K562 (cell line): ENCODE measurements around the gene TCHP.

Source experiments
- ARID2 ChIP-seq: fragments of 450-650 bp; IDR thresholded peaks from 2 replicates; pipeline ENCODE4 v1.6.1; 2017; ENCODE audit warnings: antibody characterized with exemption, mild to moderate bottlenecking
- CTCF ChIP-seq, 3 experiments: IDR thresholded peaks in 2 of 3; conservative IDR thresholded peaks in 1 of 3; 2 replicates each; pipeline ENCODE4 v1.5.1; 2011 to 2012; ENCODE audit warnings: low read length in 3 of 3, mild to moderate bottlenecking in 3 of 3, control low read depth in 2 of 3, improper control_type of control experiment in 1 of 3, inconsistent platforms in 1 of 3, low read depth in 1 of 3, mixed read lengths in 1 of 3, moderate library complexity in 1 of 3; ENCODE audit not compliant: insufficient read depth in 2 of 3
- HEY1 ChIP-seq: fragments of 250-450 bp; sonication (Bioruptor Pico); IDR thresholded peaks from 2 replicates; pipeline ENCODE4 v1.5.0; 2020; ENCODE audit warnings: mild to moderate bottlenecking, moderate library complexity, borderline replicate concordance
- MAX ChIP-seq: sonication (generic); formaldehyde crosslinking; IDR thresholded peaks from 2 replicates; pipeline ENCODE4 v1.9.0; 2022; ENCODE audit warnings: mild to moderate bottlenecking, missing genetic modification reagents
- PML ChIP-seq: IDR thresholded peaks from 2 replicates; pipeline ENCODE4 v1.6.1; 2012; ENCODE audit warnings: low read length, inconsistent platforms
- POLR2A ChIP-seq: fragments of 450-650 bp; conservative IDR thresholded peaks from 2 replicates; pipeline ENCODE4 v1.6.1; 2016
- RCOR1 ChIP-seq, 2 experiments: IDR thresholded peaks; 2 replicates each; pipeline ENCODE4 v1.6.1; 2012; ENCODE audit warnings: low read depth in 2 of 2, low read length in 2 of 2, borderline replicate concordance in 1 of 2, improper control_type of control experiment in 1 of 2
- SIN3A ChIP-seq, 2 experiments: fragments of 150-350 bp in 1 of 2; IDR thresholded peaks; 2 replicates each; pipeline ENCODE4 v1.6.1; 2011 to 2016; ENCODE audit warnings: borderline replicate concordance in 2 of 2, low read depth in 2 of 2, low read length in 2 of 2, mild to moderate bottlenecking in 2 of 2, moderate library complexity in 2 of 2; ENCODE audit not compliant: control insufficient read depth in 1 of 2
- TAF1 ChIP-seq: IDR thresholded peaks from 2 replicates; pipeline ENCODE4 v1.6.1; 2011; ENCODE audit warnings: mild to moderate bottlenecking, low read length, moderate library complexity; ENCODE audit not compliant: insufficient read depth, control insufficient read depth, severe bottlenecking; ENCODE audit errors: extremely low read depth
- TBP ChIP-seq: optimal IDR thresholded peaks from 2 replicates; pipeline ENCODE3; 2011; ENCODE audit warnings: low read depth, low read length, improper control_type of control experiment
- YY1 ChIP-seq, 3 experiments: IDR thresholded peaks; 2 replicates each; pipeline ENCODE4 v1.6.1; 2011; ENCODE audit warnings: low read length in 2 of 3, mild to moderate bottlenecking in 2 of 3, moderate library complexity in 2 of 3, borderline replicate concordance in 1 of 3, control low read depth in 1 of 3, low read depth in 1 of 3; ENCODE audit not compliant: insufficient read depth in 3 of 3, insufficient replicate concordance in 2 of 3, control insufficient read depth in 1 of 3, insufficient read length in 1 of 3; ENCODE audit errors: extremely low read depth in 1 of 3
- ZBTB34 ChIP-seq: fragments of 250-450 bp; sonication (Bioruptor Pico); IDR thresholded peaks from 2 replicates; pipeline ENCODE4 v1.8.0; 2021; ENCODE audit warnings: mild to moderate bottlenecking, moderate library complexity

- TF ChIP-seq SIN3A (IDR thresholded peaks at IDR 0.05; ENCODE audit: borderline replicate concordance in 2 of 2, control insufficient read depth in 1 of 2, low read depth in 2 of 2, low read length in 2 of 2) (no peak), HEY1 (CRISPR knock-in tag) (no peak), MAX (no peak), TAF1 (no peak), RCOR1 (IDR thresholded peaks at IDR 0.05; ENCODE audit: borderline replicate concordance in 1 of 2, low read depth in 2 of 2, low read length in 2 of 2) (no peak), CTCF (IDR thresholded peaks at IDR 0.05 in 2 of 3, conservative IDR thresholded peaks at IDR 0.05 in 1 of 3; ENCODE audit: insufficient read depth in 2 of 3, low read depth in 1 of 3, low read length in 3 of 3) (no peak), TBP (no peak), ARID2 (no peak), POLR2A (no peak), ZBTB34 (CRISPR knock-in tag) (no peak), PML (no peak), YY1 (IDR thresholded peaks at IDR 0.05; ENCODE audit: borderline replicate concordance in 1 of 3, control insufficient read depth in 1 of 3, extremely low read depth in 1 of 3, insufficient read depth in 3 of 3, insufficient read length in 1 of 3, insufficient replicate concordance in 2 of 3, low read depth in 1 of 3, low read length in 2 of 3) (no peak)
These were observed 7.8 kb upstream of the TCHP start for GRCh38 chr12:109892165-109892715.
